Measurements from ENCODE around the gene SERPINA1.
"Not testable (repeated sequence)": the region's sequence is repeated elsewhere in the genome, so short reads cannot be mapped to it uniquely, and the experiment has no call there.

SERPINA1 gene

DNA sequence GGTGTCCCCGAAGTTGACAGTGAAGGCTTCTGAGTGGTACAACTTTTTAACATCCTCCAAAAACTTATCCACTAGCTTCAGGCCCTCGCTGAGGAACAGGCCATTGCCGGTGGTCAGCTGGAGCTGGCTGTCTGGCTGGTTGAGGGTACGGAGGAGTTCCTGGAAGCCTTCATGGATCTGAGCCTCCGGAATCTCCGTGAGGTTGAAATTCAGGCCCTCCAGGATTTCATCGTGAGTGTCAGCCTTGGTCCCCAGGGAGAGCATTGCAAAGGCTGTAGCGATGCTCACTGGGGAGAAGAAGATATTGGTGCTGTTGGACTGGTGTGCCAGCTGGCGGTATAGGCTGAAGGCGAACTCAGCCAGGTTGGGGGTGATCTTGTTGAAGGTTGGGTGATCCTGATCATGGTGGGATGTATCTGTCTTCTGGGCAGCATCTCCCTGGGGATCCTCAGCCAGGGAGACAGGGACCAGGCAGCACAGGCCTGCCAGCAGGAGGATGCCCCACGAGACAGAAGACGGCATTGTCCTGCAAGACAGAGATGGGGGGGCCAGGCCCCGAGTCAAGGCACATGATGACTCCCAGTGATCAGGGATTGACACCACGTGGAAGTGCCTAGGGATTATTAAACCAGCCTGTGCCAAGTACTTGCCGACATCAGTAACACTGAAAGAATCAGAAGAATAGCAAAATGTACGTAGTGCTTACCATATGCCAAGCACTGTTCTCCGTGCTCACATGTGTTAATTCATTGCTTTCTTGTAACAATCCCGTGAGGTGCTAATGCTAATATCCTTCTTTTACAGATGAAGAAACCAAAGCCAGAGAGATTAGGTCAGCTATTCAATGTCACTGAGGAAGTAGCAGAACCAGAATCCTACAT lies 5.4 kb downstream of the SERPINA1 start:
- DNase-seq = no peak

- no peak for DNase-seq
Measured at GRCh38 chr14:94382099-94382715, 6.2 kb downstream of the SERPINA1 start.

- no peak for DNase-seq
Measured at GRCh38 chr14:94381149-94382030, 7.0 kb downstream of the SERPINA1 start.

DNA sequence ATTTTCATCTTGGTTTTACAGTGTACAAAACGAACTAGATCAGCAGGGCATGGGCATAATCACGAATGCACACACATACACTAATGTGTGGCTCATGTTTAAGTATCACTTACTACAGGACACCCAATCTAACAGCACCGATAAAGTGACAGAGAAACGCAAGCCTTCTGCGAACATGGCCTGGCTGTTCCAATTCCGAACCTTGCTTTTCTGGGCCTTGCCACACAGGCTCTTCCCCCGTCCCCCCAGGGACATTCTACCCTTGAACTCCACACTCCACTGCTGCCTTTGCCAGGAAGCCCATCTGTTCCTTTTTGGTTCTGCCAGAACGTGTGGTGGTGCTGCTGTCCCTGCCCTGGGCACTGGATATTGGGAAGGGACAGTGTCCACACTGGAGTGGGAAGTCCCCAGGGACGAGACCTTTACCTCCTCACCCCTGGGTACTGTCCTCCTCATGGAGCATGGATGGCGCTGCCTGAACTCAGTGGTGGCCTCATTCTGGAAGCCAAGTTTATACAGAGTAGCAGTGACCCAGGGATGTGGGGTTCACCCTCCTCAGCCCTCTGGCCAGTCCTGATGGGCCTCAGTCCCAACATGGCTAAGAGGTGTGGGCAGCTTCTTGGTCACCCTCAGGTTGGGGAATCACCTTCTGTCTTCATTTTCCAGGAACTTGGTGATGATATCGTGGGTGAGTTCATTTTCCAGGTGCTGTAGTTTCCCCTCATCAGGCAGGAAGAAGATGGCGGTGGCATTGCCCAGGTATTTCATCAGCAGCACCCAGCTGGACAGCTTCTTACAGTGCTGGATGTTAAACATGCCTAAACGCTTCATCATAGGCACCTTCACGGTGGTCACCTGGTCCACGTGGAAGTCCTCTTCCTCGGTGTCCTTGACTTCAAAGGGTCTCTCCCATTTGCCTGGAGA lies 7.9 kb downstream of the SERPINA1 start:
- DNase-seq = no peak

GRCh38 chr14:94379291-94380224 lies 8.8 kb downstream of the SERPINA1 start:
- DNase-seq = no peak

GRCh38 chr14:94378527-94379290 lies 9.7 kb downstream of the SERPINA1 start:
- DNase-seq = no peak

GRCh38 chr14:94377866-94378470 lies 10.4 kb downstream of the SERPINA1 start:
- DNase-seq = no peak

- DNase-seq = no peak
Measured at GRCh38 chr14:94376976-94377865, 11.2 kb downstream of the SERPINA1 start.

DNA sequence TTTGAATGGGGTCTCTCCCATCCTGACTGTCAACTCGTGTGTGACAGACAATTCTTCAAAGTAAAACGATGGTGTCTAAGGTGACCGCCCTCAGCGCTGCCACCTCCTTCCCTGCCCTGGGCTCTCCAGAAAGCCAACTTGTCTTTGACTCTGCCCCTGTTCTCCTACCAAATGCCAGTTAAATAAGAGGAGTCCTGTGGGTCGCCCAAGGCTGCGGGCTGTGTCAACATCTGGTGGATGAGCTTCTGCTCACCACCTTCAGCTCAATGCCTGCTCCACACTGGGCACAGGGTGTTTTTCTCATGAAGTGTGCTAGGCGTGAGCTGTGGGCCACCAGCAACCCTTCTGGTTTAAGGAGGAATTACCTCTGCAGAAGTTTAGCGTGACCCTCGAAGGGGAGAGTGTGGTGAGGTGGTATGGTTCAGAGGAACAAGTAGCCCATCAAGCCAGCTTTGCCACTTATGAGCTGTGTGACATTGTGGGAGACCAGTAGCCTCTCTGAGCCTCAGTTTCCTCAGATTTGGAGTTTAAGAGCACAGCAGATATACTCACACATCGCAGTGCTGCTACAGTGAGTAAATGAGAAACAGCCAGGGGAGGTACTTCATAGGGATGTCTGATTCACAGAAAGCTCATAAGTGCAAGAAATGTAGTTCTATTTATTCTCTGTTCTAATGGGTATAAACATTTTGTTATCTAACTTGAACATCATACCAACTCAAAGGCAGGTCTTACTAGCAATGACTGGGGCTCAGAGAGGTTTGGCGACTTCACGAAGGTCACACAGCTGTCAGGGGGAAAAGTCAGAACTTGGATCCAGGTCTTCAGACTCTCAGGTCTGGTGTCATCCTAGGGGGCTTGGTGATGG lies 12.1 kb downstream of the SERPINA1 start:
- DNase-seq = no peak

GRCh38 chr14:94375552-94376107 lies 12.8 kb downstream of the SERPINA1 start:
- no peak for DNase-seq

GRCh38 chr14:94374749-94375260 lies 13.6 kb downstream of the SERPINA1 start:
- no peak for DNase-seq

- no peak for DNase-seq
Measured at GRCh38 chr14:94374116-94374515, 14.3 kb downstream of the SERPINA1 start.

DNA sequence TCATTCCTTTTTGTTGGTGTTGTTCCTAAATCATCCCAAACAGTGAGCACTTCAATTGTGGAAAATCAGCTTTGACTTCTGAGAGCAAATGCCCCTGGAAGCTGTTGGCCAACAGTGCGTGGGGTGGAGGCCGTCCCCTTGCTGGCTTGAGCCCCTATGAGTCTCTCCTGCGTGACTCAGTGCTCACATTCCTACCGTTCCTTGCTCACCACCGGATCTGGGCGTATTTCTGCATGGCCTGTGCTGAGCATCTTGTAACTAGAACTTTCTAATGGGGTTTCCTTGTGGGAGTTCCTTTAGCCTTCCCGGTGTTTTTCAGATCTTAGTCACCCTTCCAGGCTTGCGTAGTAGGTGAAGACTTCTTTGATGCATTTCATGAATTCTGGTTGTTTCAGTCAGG lies 14.7 kb downstream of the SERPINA1 start:
- DNase-seq = no peak

DNA sequence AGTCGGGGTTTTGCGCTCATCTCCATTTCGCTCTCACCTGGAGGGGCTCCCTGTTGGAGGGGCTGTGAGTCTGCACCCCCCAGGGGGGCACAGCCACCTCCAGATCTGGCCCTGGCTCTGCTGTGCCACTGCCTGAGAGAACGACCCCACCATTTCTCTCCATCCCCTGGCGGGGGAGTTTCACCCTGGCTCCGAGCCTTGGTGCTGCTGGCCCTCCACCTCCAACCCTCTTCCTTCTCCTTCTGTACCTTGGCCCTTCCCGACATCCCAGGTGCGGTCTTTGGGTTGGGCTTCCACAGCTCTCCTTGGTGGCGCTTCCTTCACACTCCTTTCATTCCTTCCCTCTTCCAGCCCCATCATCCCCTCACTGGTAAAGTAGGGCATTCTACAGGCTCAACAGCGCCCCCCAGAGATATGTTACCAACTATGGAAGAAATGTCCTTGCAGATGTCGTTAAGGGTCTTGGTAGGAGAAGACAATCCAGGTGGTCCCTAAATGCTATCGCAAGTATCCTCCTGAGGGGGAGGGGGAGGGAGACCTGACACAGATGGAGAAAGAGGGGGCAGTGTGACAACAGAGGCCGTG lies 16.3 kb downstream of the SERPINA1 start:
- no peak for DNase-seq

GRCh38 chr14:94370524-94370910 lies 17.9 kb downstream of the SERPINA1 start:
- DNase-seq = no peak

- DNase-seq = not testable (repeated sequence)
Measured at GRCh38 chr14:94369766-94370523, 18.5 kb downstream of the SERPINA1 start.

Data from NCI-H526 (cell line).